ENCODE measurements around the gene TRIM2.

TRIM2 gene

GRCh38 chr4:153326513-153326912 is 122.3 kb downstream of the TRIM2 start:
- FAIRE-seq (no peak), DNase-seq (ENCODE audit: insufficient read length, low spot score) (no peak)
- TF ChIP-seq, protein P1, sequence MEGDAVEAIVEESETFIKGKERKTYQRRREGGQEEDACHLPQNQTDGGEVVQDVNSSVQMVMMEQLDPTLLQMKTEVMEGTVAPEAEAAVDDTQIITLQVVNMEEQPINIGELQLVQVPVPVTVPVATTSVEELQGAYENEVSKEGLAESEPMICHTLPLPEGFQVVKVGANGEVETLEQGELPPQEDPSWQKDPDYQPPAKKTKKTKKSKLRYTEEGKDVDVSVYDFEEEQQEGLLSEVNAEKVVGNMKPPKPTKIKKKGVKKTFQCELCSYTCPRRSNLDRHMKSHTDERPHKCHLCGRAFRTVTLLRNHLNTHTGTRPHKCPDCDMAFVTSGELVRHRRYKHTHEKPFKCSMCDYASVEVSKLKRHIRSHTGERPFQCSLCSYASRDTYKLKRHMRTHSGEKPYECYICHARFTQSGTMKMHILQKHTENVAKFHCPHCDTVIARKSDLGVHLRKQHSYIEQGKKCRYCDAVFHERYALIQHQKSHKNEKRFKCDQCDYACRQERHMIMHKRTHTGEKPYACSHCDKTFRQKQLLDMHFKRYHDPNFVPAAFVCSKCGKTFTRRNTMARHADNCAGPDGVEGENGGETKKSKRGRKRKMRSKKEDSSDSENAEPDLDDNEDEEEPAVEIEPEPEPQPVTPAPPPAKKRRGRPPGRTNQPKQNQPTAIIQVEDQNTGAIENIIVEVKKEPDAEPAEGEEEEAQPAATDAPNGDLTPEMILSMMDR (IDR thresholded peaks at IDR 0.05; ENCODE audit: insufficient read depth, missing control alignments): no peak

DNA sequence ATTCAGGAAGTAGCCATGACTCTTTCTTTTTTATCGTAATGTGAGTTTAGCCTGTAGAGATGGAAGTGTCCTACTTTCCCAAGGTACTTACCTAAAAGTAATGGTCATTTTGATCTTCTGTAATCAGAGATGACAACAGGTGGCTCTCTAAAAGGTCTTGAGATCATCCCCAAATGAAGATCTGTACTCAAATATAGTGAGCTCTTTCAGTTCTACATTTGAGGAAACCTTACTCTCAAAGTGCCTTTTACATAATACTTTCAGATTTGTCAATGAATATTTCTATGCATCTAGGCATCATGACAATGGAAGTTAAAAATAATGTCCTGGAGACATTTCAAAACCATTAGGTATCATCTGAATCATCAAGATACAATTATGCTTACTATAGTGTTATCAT is 123.0 kb downstream of the TRIM2 start:
- TF ChIP-seq, protein P1 (IDR thresholded peaks at IDR 0.05; ENCODE audit: insufficient read depth, missing control alignments): no peak
- FAIRE-seq (peak; percentile 55), DNase-seq (ENCODE audit: insufficient read length, low spot score) (no peak)

- FAIRE-seq (no peak), DNase-seq (ENCODE audit: insufficient read length, low spot score) (no peak)
- TF ChIP-seq, protein P1 (IDR thresholded peaks at IDR 0.05; ENCODE audit: insufficient read depth, missing control alignments): no peak
These were observed 128.7 kb downstream of the TRIM2 start for GRCh38 chr4:153332936-153333335.

GRCh38 chr4:153333874-153334273 is 129.6 kb downstream of the TRIM2 start:
- DNase-seq (ENCODE audit: insufficient read length, low spot score) (no peak), FAIRE-seq (no peak)
- TF ChIP-seq, protein P1 (IDR thresholded peaks at IDR 0.05; ENCODE audit: insufficient read depth, missing control alignments): no peak

DNA sequence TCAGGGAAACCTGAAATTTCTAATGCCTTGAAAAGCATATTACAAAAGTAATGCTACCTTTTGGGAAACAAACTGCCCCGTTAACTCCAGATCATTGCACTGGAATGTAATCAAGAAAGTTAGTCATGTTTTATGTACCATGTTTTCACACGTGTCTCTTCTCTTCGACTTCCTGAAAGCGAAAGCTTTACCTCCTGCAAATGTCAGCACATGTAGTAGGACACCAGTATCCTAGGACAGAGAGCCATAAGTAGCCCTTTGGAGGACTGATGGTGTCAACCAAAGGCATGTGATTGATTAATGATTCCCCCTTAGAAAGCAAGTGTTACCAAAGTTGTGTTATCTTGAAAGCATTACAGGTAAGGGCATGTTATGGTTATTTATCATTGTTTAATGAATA is 131.4 kb downstream of the TRIM2 start:
- no peak for FAIRE-seq
- no peak for DNase-seq (ENCODE audit: insufficient read length, low spot score)
- TF ChIP-seq, protein P1 (IDR thresholded peaks at IDR 0.05; ENCODE audit: insufficient read depth, missing control alignments): no peak

- no peak for FAIRE-seq
- TF ChIP-seq, protein P1 (IDR thresholded peaks at IDR 0.05; ENCODE audit: insufficient read depth, missing control alignments): no peak
- no peak for DNase-seq (ENCODE audit: insufficient read length, low spot score)
These were observed 133.4 kb downstream of the TRIM2 start for GRCh38 chr4:153337686-153338085.

DNA sequence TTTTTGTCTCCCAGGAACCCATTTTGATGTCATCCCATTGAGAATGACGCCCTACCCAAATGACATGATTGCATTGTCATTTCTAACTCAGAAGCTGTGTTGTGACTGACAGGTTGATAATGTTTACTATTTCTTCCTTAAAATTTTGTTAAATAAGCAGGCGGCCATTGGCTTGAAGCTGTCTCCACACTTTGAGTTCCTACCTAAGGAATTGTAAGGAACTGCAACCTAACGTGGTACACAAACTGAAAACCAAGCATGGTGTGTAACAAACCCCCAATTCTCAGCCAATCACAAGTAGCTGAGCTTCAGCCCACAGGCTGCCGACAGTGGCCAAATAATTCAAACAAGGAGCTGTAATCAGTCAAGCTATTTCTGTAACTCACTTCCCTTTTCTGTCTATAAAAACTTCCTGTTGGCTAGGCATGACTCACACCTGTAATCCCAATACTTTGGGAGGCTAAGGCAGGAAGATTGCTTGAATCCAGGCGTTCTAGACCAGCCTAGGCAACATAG is 137.4 kb downstream of the TRIM2 start:
- TF ChIP-seq, protein P1 (IDR thresholded peaks at IDR 0.05; ENCODE audit: insufficient read depth, missing control alignments): no peak
- FAIRE-seq (no peak), DNase-seq (ENCODE audit: insufficient read length, low spot score) (no peak)

Measured in D721Med (cell line).